Rectal smooth muscle tissue (tissue), 1 donor: Measurements from ENCODE around the gene EPHB6.

Experiments
- H3K27ac ChIP-seq: one replicate; pipeline ENCODE4 v1.7.0; 2013; ENCODE audit warnings: low read depth, low read length, inconsistent platforms
- H3K27me3 ChIP-seq: one replicate; pipeline ENCODE4 v1.7.0; 2013; ENCODE audit warnings: low read length; ENCODE audit not compliant: control insufficient read depth, insufficient read depth
- H3K36me3 ChIP-seq: one replicate; pipeline ENCODE4 v1.7.0; 2013; ENCODE audit warnings: low read length; ENCODE audit not compliant: control insufficient read depth, insufficient read depth
- H3K4me1 ChIP-seq: one replicate; pipeline ENCODE4 v1.7.0; 2013; ENCODE audit warnings: low read length; ENCODE audit not compliant: control insufficient read depth, insufficient read depth
- H3K4me3 ChIP-seq: one replicate; pipeline ENCODE4 v1.7.0; 2013; ENCODE audit warnings: low read length
- H3K9ac ChIP-seq: one replicate; pipeline ENCODE4 v1.7.0; 2013; ENCODE audit warnings: low read length

EPHB6 gene

DNA sequence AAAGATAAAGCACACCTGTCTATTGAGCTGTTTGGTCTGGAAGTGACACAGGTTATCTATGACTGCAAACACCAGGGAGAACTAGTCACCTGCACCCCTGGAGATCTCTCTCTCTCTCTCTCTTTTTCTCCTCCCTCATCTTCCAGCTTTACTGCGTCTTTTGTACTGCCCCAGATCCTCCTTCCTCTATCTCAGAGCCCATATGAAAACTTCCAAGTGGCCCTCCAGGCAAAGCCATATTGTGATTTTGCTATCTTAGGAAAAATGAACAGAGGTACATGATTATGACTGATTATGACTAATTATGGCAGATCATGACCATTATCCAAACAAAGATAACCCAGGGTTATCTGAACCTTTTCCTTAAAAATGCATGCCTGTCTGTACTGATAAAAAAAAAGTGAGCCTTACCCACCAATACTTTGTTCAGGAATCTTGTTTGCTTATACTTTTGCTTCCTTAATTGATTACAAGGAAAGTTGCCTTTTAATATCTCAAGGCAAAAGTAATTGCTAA lies 12.6 kb upstream of the EPHB6 start:
- Histone ChIP-seq H3K36me3 (no peaks in the 10 kb centered on the region), H3K4me3 (no peak overlapping the region), H3K27ac (no peak overlapping the region), H3K27me3 (no peaks in the 10 kb centered on the region), H3K4me1 (no peaks in the 10 kb centered on the region), H3K9ac (no peak overlapping the region)

DNA sequence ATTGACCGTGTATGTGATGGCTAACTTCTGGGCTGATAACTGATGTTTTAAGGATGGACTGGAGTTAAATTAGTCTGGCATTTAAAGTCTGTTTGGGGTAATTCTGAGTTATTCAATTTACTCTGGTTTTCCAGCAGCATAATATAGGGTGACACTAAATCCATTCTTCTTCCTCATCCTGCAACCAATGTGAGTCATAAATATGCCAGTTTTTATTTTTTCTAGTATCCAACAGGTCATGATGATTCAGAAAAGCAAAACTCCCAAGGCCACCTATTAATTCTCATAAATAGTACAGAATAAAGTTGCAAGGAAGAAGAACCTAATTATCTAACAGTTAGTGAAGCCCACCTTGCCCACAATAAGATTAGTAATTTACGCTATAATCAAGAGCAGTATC lies 7.5 kb upstream of the EPHB6 start:
- no peak overlapping the region for H3K4me3 ChIP-seq
- no peaks in the 10 kb centered on the region for H3K36me3 ChIP-seq
- no peak overlapping the region for H3K27ac ChIP-seq
- H3K27me3 ChIP-seq: no peaks in the 10 kb centered on the region
- no peaks in the 10 kb centered on the region for H3K4me1 ChIP-seq
- no peak overlapping the region for H3K9ac ChIP-seq

DNA sequence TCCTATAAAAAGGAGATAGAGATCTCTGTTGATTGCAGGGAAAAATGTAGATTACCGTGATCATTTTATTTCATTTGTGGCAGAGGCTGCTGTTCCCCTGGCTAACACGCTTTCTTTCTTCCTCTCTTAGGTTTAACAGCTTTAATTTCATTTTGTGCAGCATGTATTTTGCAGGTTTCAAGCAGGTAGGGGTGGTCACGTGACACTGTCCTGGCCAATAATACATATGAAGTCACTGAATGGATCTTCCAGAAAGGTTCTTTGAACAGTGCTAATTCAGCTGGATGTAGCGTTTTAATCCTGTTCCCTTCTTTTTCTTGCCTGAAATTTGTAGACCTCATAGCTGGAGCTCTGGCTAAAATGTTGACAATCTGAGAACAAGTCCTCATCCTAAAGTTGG lies 3.6 kb upstream of the EPHB6 start:
- Histone ChIP-seq H3K36me3 (no peaks in the 10 kb centered on the region), H3K4me1 (no peaks in the 10 kb centered on the region), H3K9ac (no peak overlapping the region), H3K27me3 (no peaks in the 10 kb centered on the region), H3K4me3 (no peak overlapping the region), H3K27ac (no peak overlapping the region)

DNA sequence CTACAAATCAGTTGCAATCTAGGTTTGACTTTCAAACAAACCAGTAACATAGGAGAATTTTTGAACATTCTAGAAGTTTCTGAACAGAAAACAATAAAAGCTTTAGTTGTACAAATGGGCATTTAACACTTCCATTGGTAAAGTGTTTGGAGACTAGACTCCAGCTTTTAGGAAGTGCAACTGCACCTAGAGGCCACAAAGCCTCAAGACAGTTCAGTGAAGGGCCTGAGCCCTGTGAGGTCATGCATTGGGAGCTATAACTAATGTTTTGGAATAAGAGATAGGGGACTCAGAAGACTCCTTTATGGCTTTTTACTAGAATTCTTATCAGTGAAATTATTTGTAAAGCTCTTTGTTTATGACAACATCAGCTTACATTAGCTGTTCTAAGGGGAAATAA lies 3.0 kb upstream of the EPHB6 start:
- H3K27me3 ChIP-seq: no peaks in the 10 kb centered on the region
- no peaks in the 10 kb centered on the region for H3K4me1 ChIP-seq
- H3K9ac ChIP-seq: no peak overlapping the region
- no peak overlapping the region for H3K4me3 ChIP-seq
- no peak overlapping the region for H3K27ac ChIP-seq
- H3K36me3 ChIP-seq: no peaks in the 10 kb centered on the region

DNA sequence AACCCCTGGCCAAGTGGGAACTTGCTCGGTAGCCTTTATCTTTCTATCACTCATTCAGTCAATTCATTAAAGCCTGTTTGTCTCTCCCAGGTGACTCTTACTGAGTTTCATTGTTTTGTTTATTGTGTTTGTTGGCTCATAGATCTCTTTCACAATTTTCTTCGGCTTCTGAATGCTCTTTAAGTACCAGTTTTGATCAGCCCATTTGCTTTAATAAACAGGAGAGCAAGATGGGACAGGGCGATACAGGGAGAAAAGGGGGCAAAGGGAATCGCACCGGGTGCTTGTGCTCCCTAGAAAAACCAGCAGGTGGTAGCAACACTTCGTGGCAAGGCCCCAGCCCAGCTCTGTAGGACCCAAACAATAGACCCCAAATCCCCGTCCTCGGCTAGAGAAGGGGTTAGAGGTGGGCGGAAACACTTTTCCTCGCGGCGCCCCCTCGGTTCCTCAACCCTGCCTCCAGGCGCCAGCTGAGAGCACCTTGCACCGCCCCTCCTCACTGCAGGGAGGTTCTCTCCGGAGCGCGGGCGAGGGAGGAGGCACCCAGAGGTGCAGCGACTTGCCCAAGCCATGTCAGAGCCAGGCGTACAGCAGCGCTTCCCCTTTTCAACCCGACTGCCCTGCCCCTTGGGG lies 1.0 kb upstream of the EPHB6 start:
- Histone ChIP-seq H3K27me3 (no peaks in the 10 kb centered on the region), H3K27ac (no peak overlapping the region), H3K9ac (peak overlapping the region; percentile 25), H3K36me3 (no peaks in the 10 kb centered on the region), H3K4me1 (no peaks in the 10 kb centered on the region), H3K4me3 (peak overlapping the region; percentile 88)

DNA sequence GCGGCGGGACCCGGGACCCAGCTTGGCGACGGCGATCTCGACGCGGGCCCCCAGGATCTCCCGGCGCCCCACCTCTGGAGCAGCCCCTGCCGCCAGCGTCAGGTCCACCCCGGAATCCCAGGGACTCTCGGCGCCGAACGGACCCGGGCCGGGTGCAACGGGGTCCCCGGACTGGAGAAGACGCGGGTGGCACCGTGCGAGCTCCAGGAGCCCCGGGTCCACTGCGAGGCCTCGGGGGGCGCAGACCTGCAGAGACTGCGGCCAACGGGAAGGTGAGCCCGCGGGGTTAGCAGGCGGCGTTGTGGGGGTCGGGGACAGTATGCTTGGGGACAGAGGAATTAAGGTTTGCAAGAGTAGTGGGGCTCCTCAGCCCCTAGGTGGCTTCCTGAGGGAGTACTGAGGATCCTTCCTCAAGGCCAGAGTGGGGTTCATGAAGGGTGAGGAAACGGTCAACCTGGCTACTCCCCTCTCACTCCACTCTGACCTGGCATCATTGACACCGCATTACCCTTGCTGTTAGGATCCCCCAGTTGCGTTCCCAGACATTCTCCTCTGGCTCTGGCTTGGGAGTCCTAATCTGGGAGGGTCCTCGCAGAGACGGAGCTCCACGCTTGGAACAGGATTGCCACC lies 353 bp downstream of the EPHB6 start:
- Histone ChIP-seq H3K27me3 (no peaks in the 10 kb centered on the region), H3K4me3 (peak overlapping the region; percentile 45), H3K9ac (no peak overlapping the region), H3K36me3 (no peaks in the 10 kb centered on the region), H3K4me1 (peaks cover 3% of the 10 kb centered on the region), H3K27ac (no peak overlapping the region)

DNA sequence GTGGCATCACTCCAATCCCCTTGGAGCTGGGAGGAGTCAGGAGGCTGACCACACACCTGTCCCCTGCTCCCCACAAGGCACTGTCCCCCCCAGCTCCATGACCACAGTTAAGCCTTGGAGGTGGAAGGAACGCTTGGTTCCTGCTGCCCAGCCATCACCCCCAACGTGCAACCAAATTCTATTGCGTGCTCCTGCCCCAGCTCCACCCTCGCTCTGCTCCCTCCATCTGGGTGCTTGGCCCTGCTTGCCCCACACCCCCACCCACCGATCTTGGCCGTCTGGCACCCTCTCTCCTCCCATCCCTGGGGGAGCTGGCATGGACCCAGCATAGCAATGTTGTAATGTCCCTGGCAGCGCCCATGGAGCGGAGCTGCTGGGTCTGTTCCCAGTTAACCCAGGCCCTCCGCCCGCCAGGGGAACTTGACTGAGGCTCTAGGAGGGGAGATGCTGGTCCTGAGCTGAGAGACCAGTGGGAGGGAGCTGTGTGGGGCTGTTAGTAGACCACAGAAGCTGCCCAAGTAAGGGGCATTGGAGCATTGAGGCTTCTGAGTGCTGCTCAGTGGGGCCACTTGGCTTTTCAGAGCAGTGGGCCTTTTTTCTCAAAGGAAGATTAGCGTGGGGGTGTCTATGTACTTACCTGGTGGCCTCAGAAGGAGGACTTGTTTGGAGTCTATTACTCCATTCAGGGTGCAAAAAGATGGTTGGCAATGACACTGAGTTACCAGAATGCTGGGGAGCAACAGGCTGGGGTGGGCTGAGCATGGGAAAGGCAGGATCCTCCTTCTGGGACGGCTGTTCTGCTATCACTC lies 1.1 kb downstream of the EPHB6 start:
- Histone ChIP-seq H3K4me3 (peak overlapping the region; percentile 45), H3K36me3 (no peaks in the 10 kb centered on the region), H3K27ac (no peak overlapping the region), H3K4me1 (peaks cover 3% of the 10 kb centered on the region), H3K9ac (no peak overlapping the region), H3K27me3 (no peaks in the 10 kb centered on the region)

DNA sequence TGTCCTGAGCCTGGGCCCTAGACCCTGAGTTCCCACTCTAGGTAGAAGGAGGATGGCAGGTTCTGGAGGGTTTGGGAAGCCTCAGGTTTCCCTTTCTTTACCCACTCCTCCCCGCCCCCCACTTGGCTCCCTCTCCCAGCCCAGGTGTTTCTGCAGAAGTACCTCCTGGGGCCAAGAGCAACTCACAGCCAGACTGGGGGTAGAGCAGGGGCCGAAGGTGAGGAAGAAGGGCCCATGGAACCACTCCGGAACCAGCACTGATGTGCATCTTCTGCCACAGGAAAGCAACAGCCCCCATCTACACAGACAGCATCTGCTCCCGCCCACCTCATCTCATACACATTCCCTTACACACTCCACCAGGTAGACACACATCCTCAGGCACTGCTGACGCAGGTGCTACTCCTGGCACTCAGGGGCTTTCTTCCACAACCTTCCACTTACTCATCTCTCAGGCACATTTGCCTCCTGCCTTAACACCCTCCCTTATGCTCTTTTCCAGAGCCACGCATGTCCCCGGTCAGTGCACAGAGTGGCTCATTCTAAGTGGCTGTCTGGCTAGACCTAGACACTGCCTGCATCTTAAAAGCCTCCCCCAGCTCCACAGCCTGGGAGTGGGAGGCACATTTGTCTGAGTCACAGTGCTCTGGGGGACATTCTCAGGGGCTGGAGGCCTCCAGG lies 1.8 kb downstream of the EPHB6 start:
- no peaks in the 10 kb centered on the region for H3K36me3 ChIP-seq
- no peak overlapping the region for H3K9ac ChIP-seq
- no peaks in the 10 kb centered on the region for H3K27me3 ChIP-seq
- H3K4me1 ChIP-seq: peaks cover 3% of the 10 kb centered on the region
- H3K4me3 ChIP-seq: no peak overlapping the region
- H3K27ac ChIP-seq: no peak overlapping the region

DNA sequence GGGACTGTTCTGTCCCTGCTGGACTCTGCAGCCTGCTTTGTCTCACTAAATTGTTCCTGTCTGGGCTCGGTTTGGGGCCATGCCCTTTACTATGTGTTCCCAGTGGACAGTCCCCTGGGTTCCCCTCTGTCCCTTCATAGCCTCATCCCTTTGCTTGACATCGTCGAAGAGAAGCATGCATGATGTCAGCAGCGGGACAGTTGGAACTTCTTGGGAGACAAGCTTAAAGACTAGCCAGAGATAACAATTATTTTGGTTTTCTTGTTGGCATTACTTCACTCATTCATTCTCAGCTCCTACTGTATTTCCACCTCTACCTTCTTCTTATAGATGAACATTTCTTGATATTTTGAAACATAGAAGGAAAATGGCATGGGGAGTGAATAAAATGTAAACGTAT lies 2.7 kb downstream of the EPHB6 start:
- H3K4me1 ChIP-seq: peaks cover 3% of the 10 kb centered on the region
- H3K27ac ChIP-seq: no peak overlapping the region
- H3K27me3 ChIP-seq: no peaks in the 10 kb centered on the region
- H3K9ac ChIP-seq: no peak overlapping the region
- no peak overlapping the region for H3K4me3 ChIP-seq
- no peaks in the 10 kb centered on the region for H3K36me3 ChIP-seq

DNA sequence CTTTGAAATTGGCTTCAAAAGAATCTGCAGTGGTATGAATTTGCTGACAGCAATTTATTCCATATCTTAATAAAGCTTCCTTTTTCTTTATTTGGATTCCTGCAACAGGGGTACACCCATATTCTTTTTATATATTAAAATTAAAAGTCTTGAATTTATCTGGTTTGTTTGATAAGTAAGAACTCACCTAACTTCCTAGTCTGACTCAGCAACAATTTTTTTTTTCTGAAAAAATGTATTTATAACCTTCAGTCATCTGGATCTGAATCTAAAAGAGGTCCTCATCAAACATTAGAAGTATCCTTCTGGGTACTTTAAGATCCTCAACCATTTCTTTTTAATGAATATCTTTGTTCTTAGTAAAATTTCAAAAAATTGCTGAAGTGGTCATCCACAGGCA lies 4.5 kb downstream of the EPHB6 start:
- Histone ChIP-seq H3K4me1 (peaks cover 3% of the 10 kb centered on the region), H3K9ac (no peak overlapping the region)

DNA sequence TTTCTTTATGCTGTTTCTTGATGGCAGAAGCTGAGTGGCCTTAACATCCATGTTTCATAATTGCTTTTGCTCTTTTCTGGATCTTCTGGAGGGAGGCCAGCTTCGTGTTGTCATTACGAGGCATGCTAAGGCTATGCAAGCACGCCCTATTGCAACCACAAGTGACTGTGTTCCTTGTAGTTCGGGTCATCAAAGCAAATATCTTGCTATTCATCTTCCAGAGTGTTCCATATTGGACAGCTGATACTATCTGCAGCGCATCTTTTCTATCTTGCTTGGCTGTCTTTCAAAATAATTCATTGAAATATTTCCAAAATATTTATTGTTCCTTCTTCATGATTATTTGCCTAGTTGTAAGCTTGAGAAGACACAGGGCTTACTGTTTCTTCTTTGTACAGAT lies 5.0 kb downstream of the EPHB6 start:
- Histone ChIP-seq H3K27ac (no peak overlapping the region), H3K4me3 (no peak overlapping the region), H3K9ac (no peak overlapping the region), H3K27me3 (no peaks in the 10 kb centered on the region), H3K36me3 (no peaks in the 10 kb centered on the region), H3K4me1 (peaks cover 3% of the 10 kb centered on the region)

More for the DNA sequence above, 4.5 kb downstream of the EPHB6 start:
- Histone ChIP-seq H3K27ac (no peak overlapping the region), H3K36me3 (no peaks in the 10 kb centered on the region), H3K27me3 (no peaks in the 10 kb centered on the region), H3K4me3 (no peak overlapping the region)

DNA sequence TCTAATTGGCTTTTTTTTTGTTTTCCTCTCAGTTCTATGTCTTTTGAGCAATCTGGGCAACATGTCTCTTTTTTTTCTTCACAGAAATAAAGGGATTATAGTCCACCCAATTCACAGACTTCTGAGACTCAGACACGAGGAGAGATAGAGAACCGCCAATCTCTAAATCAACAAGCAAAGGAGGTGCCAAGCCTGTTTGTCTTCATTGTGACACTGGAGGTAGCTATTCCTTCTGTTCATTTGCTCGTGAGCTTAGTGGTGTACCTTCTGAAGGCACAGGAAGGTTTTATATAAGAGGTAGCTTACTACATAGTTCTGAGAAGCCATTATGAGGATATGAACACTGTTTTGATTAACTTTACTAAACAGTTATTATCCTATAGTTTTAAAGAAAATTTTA lies 6.1 kb downstream of the EPHB6 start:
- Histone ChIP-seq H3K4me1 (peaks cover 3% of the 10 kb centered on the region), H3K27ac (no peak overlapping the region), H3K4me3 (no peak overlapping the region), H3K27me3 (no peaks in the 10 kb centered on the region), H3K9ac (no peak overlapping the region), H3K36me3 (no peaks in the 10 kb centered on the region)
